SK-N-SH (cell line): ENCODE results near the gene GPC5. TPM values are rescaled to one million over a fixed set of nuclear protein-coding genes. Genes with fewer than 3 reads are reported as not detected.
A peak's percentile ranks its signal among the peaks of the same experiment; 100 is the strongest.

ENCODE experiments used
- CTCF ChIA-PET: fragments of 300-600, 350-600 bp; formaldehyde crosslinking; extraction: SDS; loops from one replicate; lab custom pipeline; 2021; lab: Yijun Ruan, JAX
- POLR2A ChIA-PET: fragments of 350-600 bp; sonication (Branson Sonifier 250); formaldehyde crosslinking; extraction: SDS; loops from one replicate; lab custom pipeline; 2020; ENCODE audit warnings: antibody characterized with exemption, inconsistent platforms; lab: Yijun Ruan, JAX
- DNase-seq: peaks from one replicate; pipeline ENCODE4 v3.0.0; 2012
- H2AFZ ChIP-seq: fragments of 200-600 bp; sonication (generic); 2 replicates; pipeline ENCODE4 v1.8.1; 2016; ENCODE audit warnings: antibody characterized with exemption, mild to moderate bottlenecking, low read depth
- H3F3A ChIP-seq: fragments of 200-600 bp; sonication (generic); replicated peaks from 2 replicates; pipeline ENCODE3; 2016; ENCODE audit warnings: antibody characterized with exemption, mild to moderate bottlenecking; ENCODE audit not compliant: insufficient read depth
- H3K27ac ChIP-seq, 2 experiments: fragments of 200-500 bp in 1 of 2; fragments of 200-600 bp in 1 of 2; sonication (Bioruptor generic) in 1 of 2; sonication (generic), shearing (Covaris generic) in 1 of 2; 2 replicates each; pipeline versions ENCODE4 v1.5.1 to v1.6.1; 2014 to 2016; ENCODE audit warnings: low read depth in 2 of 2, inconsistent platforms in 1 of 2, low read length in 1 of 2, mild to moderate bottlenecking in 1 of 2, mixed read lengths in 1 of 2
- H3K27me3 ChIP-seq: fragments of 200-600 bp; sonication (generic), shearing (Covaris generic); 2 replicates; pipeline ENCODE4 v1.6.1; 2016; ENCODE audit warnings: mixed run types; ENCODE audit not compliant: insufficient read depth
- H3K36me3 ChIP-seq, 2 experiments: fragments of 200-500 bp in 1 of 2; fragments of 200-600 bp in 1 of 2; sonication (Bioruptor generic) in 1 of 2; sonication (generic) in 1 of 2; replicated peaks in 1 of 2; 2 replicates each; pipeline versions ENCODE3 to v1.5.1; 2014 to 2016; ENCODE audit warnings: low read length in 1 of 2, mild to moderate bottlenecking in 1 of 2; ENCODE audit not compliant: insufficient read depth in 2 of 2, control insufficient read depth in 1 of 2
- H3K4me1 ChIP-seq, 2 experiments: fragments of 200-500 bp in 1 of 2; fragments of 200-600 bp in 1 of 2; sonication (Bioruptor generic) in 1 of 2; sonication (generic), shearing (Covaris generic) in 1 of 2; 2 replicates each; pipeline versions ENCODE4 v1.5.1 to v1.6.1; 2014 to 2016; ENCODE audit warnings: low read depth in 1 of 2, low read length in 1 of 2, mixed run types in 1 of 2; ENCODE audit not compliant: insufficient read depth in 2 of 2, control insufficient read depth in 1 of 2
- H3K4me2 ChIP-seq: fragments of 200-600 bp; sonication (generic), shearing (Covaris generic); 2 replicates; pipeline ENCODE4 v1.6.1; 2017; ENCODE audit warnings: mixed run types
- H3K4me3 ChIP-seq, 2 experiments: fragments of 200-500 bp in 1 of 2; fragments of 200-600 bp in 1 of 2; sonication (Bioruptor generic) in 1 of 2; sonication (generic), shearing (Covaris generic) in 1 of 2; 2 replicates each; pipeline versions ENCODE4 v1.5.1 to v1.8.1; 2014 to 2016; ENCODE audit warnings: low read depth in 2 of 2, inconsistent platforms in 1 of 2, low read length in 1 of 2, mild to moderate bottlenecking in 1 of 2, mixed read lengths in 1 of 2, moderate library complexity in 1 of 2
- H3K79me2 ChIP-seq: fragments of 200-600 bp; sonication (generic); 2 replicates; pipeline ENCODE4 v1.8.1; 2017; ENCODE audit warnings: mild to moderate bottlenecking; ENCODE audit not compliant: insufficient read depth
- H3K9ac ChIP-seq: fragments of 200-600 bp; sonication (generic); 2 replicates; pipeline ENCODE4 v1.6.1; 2017; ENCODE audit warnings: mixed run types
- H3K9me2 ChIP-seq: fragments of 200-600 bp; sonication (generic); 2 replicates; pipeline ENCODE4 v1.6.1; 2017; ENCODE audit warnings: mixed run types
- H3K9me3 ChIP-seq: fragments of 200-600 bp; sonication (generic); 2 replicates; pipeline ENCODE4 v1.6.1; 2017; ENCODE audit warnings: mixed run types, mild to moderate bottlenecking, moderate library complexity
- H4K20me1 ChIP-seq: fragments of 200-600 bp; sonication (generic); 2 replicates; pipeline ENCODE4 v1.6.1; 2017; ENCODE audit warnings: mild to moderate bottlenecking, mixed run types; ENCODE audit not compliant: insufficient read depth
- EP300 ChIP-seq, 2 experiments: IDR thresholded peaks; 2 replicates each; pipeline versions ENCODE4 v1.4.0 to v1.6.1; 2012; ENCODE audit warnings: borderline replicate concordance in 1 of 2, low read depth in 1 of 2, low read length in 1 of 2
- EZH2phosphoT487 ChIP-seq: fragments of 200-600 bp; sonication (generic); IDR thresholded peaks from 2 replicates; pipeline ENCODE4 v1.6.1; 2017; ENCODE audit warnings: low read depth, mixed run types, mild to moderate bottlenecking, antibody characterized with exemption, moderate library complexity, borderline replicate concordance
- FOSL2 ChIP-seq: IDR thresholded peaks from 2 replicates; pipeline ENCODE4 v1.4.0; 2012; ENCODE audit warnings: low read depth, mild to moderate bottlenecking, moderate library complexity, borderline replicate concordance
- GABPA ChIP-seq: IDR thresholded peaks from 2 replicates; pipeline ENCODE4 v1.4.0; 2012; ENCODE audit warnings: low read depth, mild to moderate bottlenecking
- GATA2 ChIP-seq: sonication (generic); formaldehyde crosslinking; IDR thresholded peaks from 2 replicates; pipeline ENCODE4 v1.5.0; 2020; ENCODE audit warnings: mild to moderate bottlenecking, missing genetic modification reagents
- IRF3 ChIP-seq: fragments of 150-350 bp; IDR thresholded peaks from 2 replicates; pipeline ENCODE4 v1.6.1; 2016; ENCODE audit warnings: mild to moderate bottlenecking, low read depth, low read length
- MAX ChIP-seq: IDR thresholded peaks from 2 replicates; pipeline ENCODE4 v1.4.0; 2012; ENCODE audit warnings: low read depth
- MXI1 ChIP-seq: IDR thresholded peaks from 2 replicates; pipeline ENCODE4 v1.6.1; 2012; ENCODE audit warnings: mild to moderate bottlenecking, low read depth, low read length, improper control_type of control experiment
- NRF1 ChIP-seq: IDR thresholded peaks from 2 replicates; pipeline ENCODE4 v1.6.1; 2012; ENCODE audit warnings: low read depth, mild to moderate bottlenecking, low read length
- RCOR1 ChIP-seq: fragments of 150-350 bp; IDR thresholded peaks from 2 replicates; pipeline ENCODE4 v1.6.1; 2017; ENCODE audit warnings: antibody characterized with exemption, low read length
- RFX5 ChIP-seq: IDR thresholded peaks from 2 replicates; pipeline ENCODE4 v1.6.1; 2012; ENCODE audit warnings: mild to moderate bottlenecking, improper control_type of control experiment, low read length
- RXRA ChIP-seq: IDR thresholded peaks from 2 replicates; pipeline ENCODE4 v1.4.0; 2012; ENCODE audit warnings: low read depth, mild to moderate bottlenecking, borderline replicate concordance
- TAF1 ChIP-seq: IDR thresholded peaks from 2 replicates; pipeline ENCODE4 v1.6.1; 2012; ENCODE audit warnings: low read depth, mild to moderate bottlenecking, low read length, moderate library complexity, borderline replicate concordance
- USF1 ChIP-seq: IDR thresholded peaks from 2 replicates; pipeline ENCODE4 v1.4.0; 2012; ENCODE audit warnings: low read depth, borderline replicate concordance
- USF2 ChIP-seq: fragments of 150-350 bp; IDR thresholded peaks from 2 replicates; pipeline ENCODE4 v1.6.1; 2017; ENCODE audit warnings: antibody characterized with exemption, low read length, low read depth, borderline replicate concordance
- ZBTB33 ChIP-seq: IDR thresholded peaks from 2 replicates; pipeline ENCODE4 v1.4.0; 2012; ENCODE audit warnings: low read depth, borderline replicate concordance
- WGBS: methylation state at CpG from one replicate; pipeline ENCODE4 v1.1.6; 2017; ENCODE audit warnings: low lambda C conversion rate; 5-methylcytosine and 5-hydroxymethylcytosine counted together
- polyA plus RNA-seq, 3 experiments: library from polyadenylated mRNA; depleted of rRNA; stranded (reverse); fragments of >200 nt; gene quantifications; 2 replicates each; pipeline ENCODE4 v1.2.3, GENCODE V29; 2012

GPC5 gene
- polyA plus RNA-seq, 1 of the 3 experiments (the other 2 are of a cell fraction), result 0.03 TPM

GRCh38 chr13:91744284-91744683 is 345.9 kb downstream of the GPC5 start:
- H3K9me2 ChIP-seq, result no peaks in the 10 kb centered on the region
- DNase-seq, result no peak
- no peak overlapping the region for H2AFZ ChIP-seq
- no peaks in the 10 kb centered on the region for H3F3A ChIP-seq
- no peak overlapping the region for H3K4me2 ChIP-seq
- no peak for TF ChIP-seq ZBTB33
- no peak for TF ChIP-seq USF2
- H3K36me3 ChIP-seq, result no peaks in the 10 kb centered on the region
- no peaks in the 10 kb centered on the region for H3K9me3 ChIP-seq
- H3K4me1 ChIP-seq, result peaks cover 0 to 7% of the 10 kb centered on the region in 2 experiments; a peak in 2 of 4 replicates
- H3K4me3 ChIP-seq, result no peak overlapping the region
- H3K79me2 ChIP-seq, result no peaks in the 10 kb centered on the region
- ChIA-PET CTCF (interaction anchor here (0.9 to 1.5 kb wide), 2 partner anchors 23 to 53 kb away, joined by 3 to 4 read pairs; no protein-coding TSS in a partner anchor), POLR2A (no interaction called here)
- no peaks in the 10 kb centered on the region for H3K27me3 ChIP-seq
- H3K27ac ChIP-seq, result no peak overlapping the region
- no peaks in the 10 kb centered on the region for H4K20me1 ChIP-seq
- no peak overlapping the region for H3K9ac ChIP-seq

- no peak overlapping the region for H3K4me3 ChIP-seq
- peak overlapping the region in 1 of 2 experiments; percentile 16; a peak in 1 of 4 replicates for H3K27ac ChIP-seq
- no peaks in the 10 kb centered on the region for H3F3A ChIP-seq
- no peak for DNase-seq
- no peak overlapping the region for H3K9ac ChIP-seq
- H3K4me2 ChIP-seq, result no peak overlapping the region
- H3K9me2 ChIP-seq, result no peaks in the 10 kb centered on the region
- H4K20me1 ChIP-seq, result no peaks in the 10 kb centered on the region
- TF ChIP-seq RFX5, result no peak
- TF ChIP-seq NRF1, result no peak
- TF ChIP-seq RCOR1, result 0 out of 2 replicates have a peak, but pooled peaks have one; percentile 29
- peak; percentile 18; the same call in 1 of the 2 replicates for TF ChIP-seq GATA2
- no peak for TF ChIP-seq FOSL2
- TF ChIP-seq EZH2phosphoT487, result no peak
- TF ChIP-seq RXRA, result no peak
- TF ChIP-seq USF2, result no peak
- TF ChIP-seq TAF1, result no peak
- no peak for TF ChIP-seq MAX
- no peak for TF ChIP-seq MXI1
- TF ChIP-seq USF1, result no peak
- peak in 1 of 2 experiments; percentile 52; a peak in 2 of 4 replicates for TF ChIP-seq EP300 (IDR thresholded peaks at IDR 0.05; ENCODE audit: borderline replicate concordance in 1 of 2, low read depth in 1 of 2, low read length in 1 of 2)
- TF ChIP-seq IRF3, result no peak
- TF ChIP-seq GABPA, result no peak
- CTCF ChIA-PET, result interaction anchor here (1.3 kb wide), 1 partner anchor 36 kb away, joined by 3 read pairs; no protein-coding TSS in a partner anchor
- H3K36me3 ChIP-seq, result no peaks in the 10 kb centered on the region
- no peaks in the 10 kb centered on the region for H3K79me2 ChIP-seq
- H3K27me3 ChIP-seq, result no peaks in the 10 kb centered on the region
- whole genome bisulfite sequencing, result 13% methylated on average over 3 of the region's 3 CpGs
- POLR2A ChIA-PET, result no interaction called here
- H2AFZ ChIP-seq, result no peak overlapping the region
- H3K4me1 ChIP-seq, result peaks cover 0 to 7% of the 10 kb centered on the region in 2 experiments; a peak in 2 of 4 replicates
- no peaks in the 10 kb centered on the region for H3K9me3 ChIP-seq
Observed at GRCh38 chr13:91745967-91746366, 347.5 kb downstream of the GPC5 start.
